Central memory CD8-positive, alpha-beta T cell (primary cell): Measurements from ENCODE around the gene MMP13.

Experiments used
- ATAC-seq: fragments of 150-1000 bp; cut with Tn5 transposase; replicated peaks from 2 replicates; pipeline ENCODE4 v1.10.0; 2022; ENCODE audit warnings: mild to moderate bottlenecking, moderate FRiP score, moderate number of reproducible peaks; ENCODE audit not compliant: poor library complexity, severe bottlenecking; ENCODE audit errors: extremely low read depth
- DNase-seq, 2 donors: peaks; one replicate each; pipeline ENCODE4 v3.0.0; 2021; ENCODE audit warnings: low spot score in 2 of 2
- H3K27ac Mint-ChIP-seq: one replicate; pipeline ENCODE4 v1.8.0; 2022; ENCODE audit warnings: low read depth, mild to moderate bottlenecking, moderate library complexity, mixed read lengths
- H3K27me3 Mint-ChIP-seq: one replicate; pipeline ENCODE4 v1.8.0; 2022; ENCODE audit warnings: mixed read lengths
- H3K36me3 Mint-ChIP-seq: one replicate; pipeline ENCODE4 v1.8.0; 2022; ENCODE audit warnings: mild to moderate bottlenecking, moderate library complexity, mixed read lengths; ENCODE audit not compliant: insufficient read depth
- H3K4me1 Mint-ChIP-seq: one replicate; pipeline ENCODE4 v1.8.0; 2022; ENCODE audit warnings: mixed read lengths
- H3K4me3 Mint-ChIP-seq: one replicate; pipeline ENCODE4 v1.8.0; 2022; ENCODE audit warnings: mild to moderate bottlenecking, moderate library complexity, mixed read lengths
- H3K9me3 Mint-ChIP-seq: one replicate; pipeline ENCODE4 v1.8.0; 2022; ENCODE audit warnings: mixed read lengths

Gene MMP13

DNA sequence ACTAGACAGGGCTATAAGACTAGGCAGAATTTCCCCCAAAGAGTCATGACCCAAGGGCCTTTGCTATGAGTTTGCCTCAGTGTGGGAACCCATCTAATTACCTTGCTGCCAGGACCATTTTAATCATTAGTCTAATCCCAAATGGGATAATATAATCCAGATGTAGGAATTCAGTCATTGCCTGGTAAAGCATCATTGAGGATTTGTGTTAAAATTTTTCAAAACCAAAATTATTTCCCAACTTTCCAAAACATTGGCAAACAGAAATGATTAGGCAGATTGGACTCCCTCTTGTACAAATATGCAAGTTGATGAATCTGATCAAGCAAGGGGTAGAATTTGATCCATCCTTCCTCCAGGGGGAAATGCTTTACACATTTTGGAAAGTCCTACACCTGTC lies 16.2 kb upstream of the MMP13 start:
- no peak for DNase-seq
- H3K4me1 Mint-ChIP-seq, result no peaks in the 10 kb centered on the region
- ATAC-seq, result no peak
- H3K9me3 Mint-ChIP-seq, result no peaks in the 10 kb centered on the region
- peaks cover 53% of the 10 kb centered on the region for H3K27me3 Mint-ChIP-seq
- no peak overlapping the region for H3K27ac Mint-ChIP-seq
- H3K36me3 Mint-ChIP-seq, result peaks cover 2% of the 10 kb centered on the region
- H3K4me3 Mint-ChIP-seq, result no peak overlapping the region

- ATAC-seq (no peak), DNase-seq (no peak)
- Mint-ChIP-seq H3K4me1 (no peaks in the 10 kb centered on the region), H3K4me3 (no peak overlapping the region), H3K9me3 (no peaks in the 10 kb centered on the region), H3K36me3 (peaks cover 2% of the 10 kb centered on the region), H3K27me3 (peaks cover 59% of the 10 kb centered on the region), H3K27ac (no peak overlapping the region)
Measured at GRCh38 chr11:102967497-102967896, 12.0 kb upstream of the MMP13 start.

GRCh38 chr11:102966011-102966410 lies 10.5 kb upstream of the MMP13 start:
- Mint-ChIP-seq H3K27ac (no peak overlapping the region), H3K27me3 (peaks cover 49% of the 10 kb centered on the region), H3K9me3 (no peaks in the 10 kb centered on the region), H3K36me3 (peaks cover 2% of the 10 kb centered on the region), H3K4me1 (no peaks in the 10 kb centered on the region), H3K4me3 (no peak overlapping the region)
- no peak for ATAC-seq
- DNase-seq, result no peak

DNA sequence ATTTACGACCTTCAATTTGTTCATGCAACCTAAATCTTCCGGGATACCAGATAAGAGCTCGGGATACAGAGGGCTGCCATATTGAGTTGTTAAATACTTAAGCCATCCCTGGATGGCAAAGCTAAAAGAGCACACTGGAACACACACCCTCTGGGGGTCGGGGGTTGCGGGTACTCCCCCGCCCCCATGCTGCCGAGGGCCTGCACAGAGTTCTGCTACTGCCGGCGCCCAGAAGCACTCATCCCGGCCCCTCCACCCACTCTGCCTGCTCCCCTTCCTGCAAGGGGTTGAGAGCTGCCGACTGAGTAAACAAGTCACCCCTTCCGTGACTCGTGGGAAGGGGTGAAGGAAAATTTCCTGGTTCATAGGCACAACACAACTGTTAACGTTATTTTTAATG lies 9.3 kb upstream of the MMP13 start:
- no peak for DNase-seq
- Mint-ChIP-seq H3K4me3 (no peak overlapping the region), H3K9me3 (no peaks in the 10 kb centered on the region), H3K27ac (no peak overlapping the region), H3K36me3 (peaks cover 2% of the 10 kb centered on the region), H3K4me1 (no peaks in the 10 kb centered on the region), H3K27me3 (peaks cover 40% of the 10 kb centered on the region)
- ATAC-seq, result no peak

DNA sequence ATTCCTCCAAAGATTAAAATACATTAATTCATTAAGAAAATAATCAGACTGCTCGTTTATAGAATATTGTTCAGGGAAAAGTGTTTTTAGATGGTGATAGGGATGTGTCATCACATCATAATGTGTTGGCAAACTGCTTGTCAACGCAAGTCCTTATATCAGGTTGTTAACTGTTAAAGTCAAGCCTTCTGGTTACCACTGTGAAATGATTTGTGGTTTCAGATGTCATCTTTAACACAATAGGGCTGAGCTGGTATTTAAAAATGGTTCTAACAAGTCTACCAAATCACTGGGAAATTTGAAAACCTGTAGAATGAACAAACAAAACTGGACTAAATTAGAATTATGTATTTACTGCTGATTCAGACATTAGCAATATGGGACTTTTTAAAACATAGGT lies 2.4 kb upstream of the MMP13 start:
- Mint-ChIP-seq H3K27ac (no peak overlapping the region), H3K9me3 (no peaks in the 10 kb centered on the region), H3K27me3 (peaks cover 28% of the 10 kb centered on the region), H3K4me1 (no peaks in the 10 kb centered on the region), H3K4me3 (no peak overlapping the region), H3K36me3 (peaks cover 2% of the 10 kb centered on the region)
- ATAC-seq, result no peak
- no peak for DNase-seq

GRCh38 chr11:102950622-102951081 lies 4.9 kb downstream of the MMP13 start:
- no peaks in the 10 kb centered on the region for H3K4me1 Mint-ChIP-seq
- DNase-seq (no peak), ATAC-seq (no peak)
- no peak overlapping the region for H3K4me3 Mint-ChIP-seq
- H3K27ac Mint-ChIP-seq, result no peak overlapping the region
- H3K27me3 Mint-ChIP-seq, result peaks cover 12% of the 10 kb centered on the region
- H3K9me3 Mint-ChIP-seq, result no peaks in the 10 kb centered on the region
- H3K36me3 Mint-ChIP-seq, result peaks cover 2% of the 10 kb centered on the region

DNA sequence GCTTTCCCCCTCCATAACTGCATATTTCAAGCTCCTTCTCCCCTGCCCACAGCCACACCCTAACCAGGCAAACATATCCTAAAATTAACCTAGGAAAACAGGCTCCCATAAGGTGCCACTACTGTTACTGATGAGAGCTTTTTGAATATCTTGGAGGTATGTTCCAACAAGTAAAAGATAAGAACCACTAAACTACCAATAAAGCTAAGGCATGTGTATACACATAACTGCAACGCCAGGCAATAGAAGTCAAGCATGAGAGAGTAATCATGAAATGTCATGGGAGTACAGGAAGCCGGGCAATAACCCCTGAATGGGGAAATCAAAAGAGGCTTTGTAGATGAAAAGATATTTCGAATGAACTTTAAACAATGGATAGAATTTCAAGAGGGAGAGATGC lies 9.3 kb downstream of the MMP13 start:
- no peak overlapping the region for H3K4me3 Mint-ChIP-seq

GRCh38 chr11:102940714-102941588 lies 14.6 kb downstream of the MMP13 start:
- no peaks in the 10 kb centered on the region for H3K4me1 Mint-ChIP-seq
- H3K27me3 Mint-ChIP-seq, result peaks cover 24% of the 10 kb centered on the region
- H3K27ac Mint-ChIP-seq, result no peak overlapping the region
- DNase-seq, result no peak
- no peak overlapping the region for H3K4me3 Mint-ChIP-seq
- ATAC-seq, result no peak
- H3K9me3 Mint-ChIP-seq, result no peaks in the 10 kb centered on the region
- H3K36me3 Mint-ChIP-seq, result peaks cover 1% of the 10 kb centered on the region

More for the DNA sequence above, 9.3 kb downstream of the MMP13 start:
- DNase-seq (no peak), ATAC-seq (no peak)
- Mint-ChIP-seq H3K9me3 (no peaks in the 10 kb centered on the region), H3K27me3 (peaks cover 14% of the 10 kb centered on the region), H3K36me3 (peaks cover 1% of the 10 kb centered on the region), H3K4me1 (no peaks in the 10 kb centered on the region), H3K27ac (no peak overlapping the region)

DNA sequence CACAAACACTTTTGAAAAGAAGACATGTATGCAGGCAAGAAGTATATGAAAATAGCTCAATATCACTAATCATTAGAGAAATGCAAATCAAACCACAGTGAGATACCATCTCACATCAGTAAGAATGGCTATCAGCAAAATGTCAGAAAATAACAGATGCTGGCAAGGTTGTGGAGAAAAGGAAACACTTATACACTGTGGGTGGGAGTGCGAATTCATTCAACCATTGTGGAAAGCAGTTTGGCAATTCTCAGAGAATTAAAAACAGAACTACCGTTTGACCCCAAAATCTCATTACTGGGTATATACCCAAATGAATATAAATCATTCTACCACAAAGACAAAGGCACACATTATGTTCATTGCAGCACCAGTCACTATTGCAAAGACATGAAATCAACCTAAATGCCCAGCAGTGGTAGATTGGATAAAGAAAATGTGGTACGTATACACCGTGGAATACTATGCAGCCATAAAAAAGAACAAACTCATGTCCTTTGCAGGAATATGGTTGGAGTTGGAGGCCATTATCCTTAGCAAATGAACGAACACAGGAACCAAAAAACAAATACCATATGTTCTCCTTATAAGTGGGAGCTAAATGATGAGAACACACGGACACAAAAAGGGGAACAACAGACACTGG lies 18.5 kb downstream of the MMP13 start:
- ATAC-seq (no peak), DNase-seq (no peak)
- H3K9me3 Mint-ChIP-seq, result no peaks in the 10 kb centered on the region
- peaks cover 1% of the 10 kb centered on the region for H3K36me3 Mint-ChIP-seq
- peaks cover 24% of the 10 kb centered on the region for H3K27me3 Mint-ChIP-seq
- no peaks in the 10 kb centered on the region for H3K4me1 Mint-ChIP-seq
- H3K4me3 Mint-ChIP-seq, result no peak overlapping the region
- no peak overlapping the region for H3K27ac Mint-ChIP-seq

GRCh38 chr11:102935514-102935913 lies 20.0 kb downstream of the MMP13 start:
- H3K27ac Mint-ChIP-seq, result no peak overlapping the region
- H3K27me3 Mint-ChIP-seq, result peaks cover 22% of the 10 kb centered on the region

DNA sequence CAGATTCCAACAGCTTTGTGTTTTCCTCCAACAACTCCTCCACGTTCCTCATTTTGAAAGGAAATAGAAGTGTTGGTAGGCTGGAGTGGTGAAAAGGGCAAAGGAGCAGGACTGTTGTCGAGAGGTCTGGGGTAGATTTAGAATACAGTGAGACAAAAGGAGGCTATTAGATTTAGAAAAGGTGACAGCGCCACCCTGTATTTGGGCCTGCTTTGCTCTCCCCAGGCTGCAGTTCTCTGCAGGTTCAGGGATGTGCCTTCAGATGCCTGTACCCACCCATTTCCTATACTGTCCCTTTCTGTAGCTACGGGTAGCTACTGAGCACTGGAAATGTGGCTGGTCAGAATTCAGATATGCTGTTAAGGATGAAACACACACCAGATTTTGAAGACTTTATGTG lies 20.8 kb downstream of the MMP13 start:
- Mint-ChIP-seq H3K4me1 (no peaks in the 10 kb centered on the region), H3K9me3 (no peaks in the 10 kb centered on the region), H3K27ac (no peak overlapping the region), H3K36me3 (no peaks in the 10 kb centered on the region), H3K27me3 (peaks cover 14% of the 10 kb centered on the region), H3K4me3 (no peak overlapping the region)
- ATAC-seq (no peak), DNase-seq (no peak)

More at GRCh38 chr11:102935514-102935913, 20.0 kb downstream of the MMP13 start:
- no peaks in the 10 kb centered on the region for H3K9me3 Mint-ChIP-seq
- H3K36me3 Mint-ChIP-seq, result no peaks in the 10 kb centered on the region
- H3K4me1 Mint-ChIP-seq, result no peaks in the 10 kb centered on the region
- ATAC-seq (no peak), DNase-seq (no peak)
- H3K4me3 Mint-ChIP-seq, result no peak overlapping the region

- Mint-ChIP-seq H3K36me3 (no peaks in the 10 kb centered on the region), H3K9me3 (no peaks in the 10 kb centered on the region), H3K27ac (no peak overlapping the region), H3K4me1 (no peaks in the 10 kb centered on the region), H3K4me3 (no peak overlapping the region), H3K27me3 (peaks cover 12% of the 10 kb centered on the region)
- DNase-seq, result no peak
- no peak for ATAC-seq
Measured at GRCh38 chr11:102933627-102934026, 21.9 kb downstream of the MMP13 start.

DNA sequence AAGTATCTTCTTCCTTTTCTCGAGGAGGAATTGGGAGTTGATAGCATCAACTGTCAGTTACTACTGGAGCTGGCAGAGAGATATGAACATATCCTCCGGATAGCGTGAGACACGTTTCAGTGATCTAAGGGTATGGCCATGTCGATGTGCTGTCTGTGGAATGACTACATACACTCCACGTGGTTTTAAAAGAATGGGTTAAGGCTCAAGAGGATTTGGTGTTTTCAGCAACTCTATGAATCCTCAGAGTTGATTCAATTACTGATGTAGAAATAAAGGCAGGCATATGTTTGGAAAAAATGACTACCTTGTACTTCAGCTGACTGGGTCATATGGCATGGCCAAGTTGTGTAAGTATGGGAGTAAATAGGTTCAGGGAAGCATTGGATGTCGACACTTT lies 22.9 kb downstream of the MMP13 start:
- Mint-ChIP-seq H3K4me3 (no peak overlapping the region), H3K9me3 (no peaks in the 10 kb centered on the region), H3K27me3 (peaks cover 12% of the 10 kb centered on the region), H3K4me1 (no peaks in the 10 kb centered on the region), H3K27ac (no peak overlapping the region), H3K36me3 (no peaks in the 10 kb centered on the region)
- ATAC-seq (no peak), DNase-seq (no peak)
